SJCRH30 (cell line): ENCODE measurements around the gene NPTXR. TPM values are rescaled to one million over a fixed set of nuclear protein-coding genes. Genes with fewer than 3 reads are reported as not detected.
"Not testable (repeated sequence)": the region's sequence is repeated elsewhere in the genome, so short reads cannot be mapped to it uniquely, and the experiment has no call there.

Source experiments
- DNase-seq, 2 experiments: peaks; one replicate each; pipeline ENCODE4 v3.0.0-alpha.2; 2015 to 2020
- H3K27ac ChIP-seq: fragments of 250-450 bp; sonication (Bioruptor Pico); 2 replicates; pipeline ENCODE4 v1.5.1; 2020; ENCODE audit warnings: mild to moderate bottlenecking, moderate library complexity
- H3K27me3 ChIP-seq: fragments of 250-450 bp; sonication (Bioruptor Pico); 2 replicates; pipeline ENCODE4 v1.5.1; 2020; ENCODE audit warnings: mild to moderate bottlenecking, moderate library complexity
- H3K36me3 ChIP-seq: fragments of 250-450 bp; sonication (Bioruptor Pico); 2 replicates; pipeline ENCODE4 v1.5.1; 2020; ENCODE audit warnings: mild to moderate bottlenecking, moderate library complexity
- H3K4me1 ChIP-seq: fragments of 250-450 bp; sonication (Bioruptor Pico); 2 replicates; pipeline ENCODE4 v1.5.1; 2020; ENCODE audit warnings: mild to moderate bottlenecking, moderate library complexity
- H3K4me3 ChIP-seq: fragments of 250-450 bp; sonication (Bioruptor Pico); 2 replicates; pipeline ENCODE4 v1.5.1; 2020; ENCODE audit warnings: mild to moderate bottlenecking, moderate library complexity
- H3K9me3 ChIP-seq: fragments of 250-450 bp; sonication (Bioruptor Pico); replicated peaks from 2 replicates; pipeline ENCODE4 v1.5.1; 2020; ENCODE audit warnings: mild to moderate bottlenecking, moderate library complexity
- total RNA-seq: library from RNA; depleted of rRNA; stranded (reverse); fragments of >200 nt; shearing (Covaris generic); gene quantifications from 2 replicates; pipeline ENCODE4 v1.2.3, GENCODE V29; 2014

The NPTXR gene
- total RNA-seq, 1 experiment from 2014 or later = 0.10 TPM

- no peak overlapping the region for H3K4me3 ChIP-seq
- no peak overlapping the region for H3K27ac ChIP-seq
- DNase-seq = peak; percentile 71 to 87
- no peaks in the 10 kb centered on the region for H3K4me1 ChIP-seq
- no peaks in the 10 kb centered on the region; the same call in 1 of the 2 replicates for H3K27me3 ChIP-seq
- H3K9me3 ChIP-seq = no peaks in the 10 kb centered on the region
- H3K36me3 ChIP-seq = no peaks in the 10 kb centered on the region
These were observed 19.2 kb downstream of the NPTXR start for GRCh38 chr22:38824585-38824984.

GRCh38 chr22:38823637-38824036, 20.2 kb downstream of the NPTXR start:
- Histone ChIP-seq H3K9me3 (no peaks in the 10 kb centered on the region), H3K4me3 (no peak overlapping the region), H3K36me3 (no peaks in the 10 kb centered on the region), H3K27ac (no peak overlapping the region), H3K27me3 (no peaks in the 10 kb centered on the region; the same call in 1 of the 2 replicates), H3K4me1 (no peaks in the 10 kb centered on the region)
- DNase-seq = no peak

GRCh38 chr22:38823076-38823475, 20.8 kb downstream of the NPTXR start:
- Histone ChIP-seq H3K9me3 (no peaks in the 10 kb centered on the region), H3K27me3 (no peaks in the 10 kb centered on the region; the same call in 1 of the 2 replicates), H3K4me3 (no peak overlapping the region), H3K36me3 (no peaks in the 10 kb centered on the region), H3K27ac (no peak overlapping the region), H3K4me1 (no peaks in the 10 kb centered on the region)
- DNase-seq = no peak

GRCh38 chr22:38820020-38820419, 23.8 kb downstream of the NPTXR start:
- Histone ChIP-seq H3K4me1 (no peaks in the 10 kb centered on the region), H3K9me3 (no peaks in the 10 kb centered on the region)
- DNase-seq = no peak

GRCh38 chr22:38819387-38819940, 24.4 kb downstream of the NPTXR start:
- Histone ChIP-seq H3K4me3 (no peak overlapping the region), H3K27ac (no peak overlapping the region), H3K27me3 (no peaks in the 10 kb centered on the region; the same call in 1 of the 2 replicates), H3K4me1 (no peaks in the 10 kb centered on the region), H3K36me3 (no peaks in the 10 kb centered on the region), H3K9me3 (no peaks in the 10 kb centered on the region)
- DNase-seq = no peak

More at GRCh38 chr22:38820020-38820419, 23.8 kb downstream of the NPTXR start:
- Histone ChIP-seq H3K4me3 (no peak overlapping the region), H3K27ac (no peak overlapping the region), H3K36me3 (no peaks in the 10 kb centered on the region), H3K27me3 (no peaks in the 10 kb centered on the region; the same call in 1 of the 2 replicates)

- Histone ChIP-seq H3K4me3 (no peak overlapping the region), H3K27ac (no peak overlapping the region), H3K9me3 (no peaks in the 10 kb centered on the region), H3K27me3 (no peaks in the 10 kb centered on the region; the same call in 1 of the 2 replicates), H3K36me3 (no peaks in the 10 kb centered on the region), H3K4me1 (no peaks in the 10 kb centered on the region)
- no peak for DNase-seq
These were observed 26.6 kb downstream of the NPTXR start for GRCh38 chr22:38817196-38817595.

GRCh38 chr22:38815842-38816241, 28.0 kb downstream of the NPTXR start:
- Histone ChIP-seq H3K36me3 (no peaks in the 10 kb centered on the region), H3K4me1 (no peaks in the 10 kb centered on the region), H3K27me3 (no peaks in the 10 kb centered on the region; the same call in 1 of the 2 replicates), H3K9me3 (no peaks in the 10 kb centered on the region), H3K4me3 (no peak overlapping the region), H3K27ac (no peak overlapping the region)
- DNase-seq = no peak

GRCh38 chr22:38811241-38811640, 32.6 kb downstream of the NPTXR start:
- no peak for DNase-seq
- Histone ChIP-seq H3K9me3 (no peaks in the 10 kb centered on the region), H3K4me3 (no peak overlapping the region), H3K27me3 (no peaks in the 10 kb centered on the region), H3K36me3 (no peaks in the 10 kb centered on the region), H3K4me1 (no peaks in the 10 kb centered on the region), H3K27ac (no peak overlapping the region)

- not testable (repeated sequence) for DNase-seq, H3K27ac ChIP-seq, H3K27me3 ChIP-seq, H3K4me1 ChIP-seq, H3K9me3 ChIP-seq, H3K36me3 ChIP-seq, H3K4me3 ChIP-seq
These were observed 38.7 kb downstream of the NPTXR start for GRCh38 chr22:38805041-38805593.

- Histone ChIP-seq H3K4me1 (no peaks in the 10 kb centered on the region), H3K27ac (no peak overlapping the region), H3K27me3 (no peaks in the 10 kb centered on the region), H3K4me3 (no peak overlapping the region), H3K36me3 (no peaks in the 10 kb centered on the region), H3K9me3 (no peaks in the 10 kb centered on the region)
- no peak for DNase-seq
These were observed 41.1 kb downstream of the NPTXR start for GRCh38 chr22:38802671-38803121.

- no peak overlapping the region for H3K27ac ChIP-seq
- H3K4me1 ChIP-seq = no peaks in the 10 kb centered on the region
- no peaks in the 10 kb centered on the region for H3K9me3 ChIP-seq
- H3K27me3 ChIP-seq = no peaks in the 10 kb centered on the region
- no peak overlapping the region for H3K4me3 ChIP-seq
- no peaks in the 10 kb centered on the region for H3K36me3 ChIP-seq
- DNase-seq = peak; percentile 9 to 12
These were observed 44.4 kb downstream of the NPTXR start for GRCh38 chr22:38799265-38800002.

GRCh38 chr22:38798496-38798895, 45.3 kb downstream of the NPTXR start:
- Histone ChIP-seq H3K4me1 (no peaks in the 10 kb centered on the region), H3K36me3 (no peaks in the 10 kb centered on the region), H3K4me3 (no peak overlapping the region), H3K27me3 (no peaks in the 10 kb centered on the region), H3K9me3 (no peaks in the 10 kb centered on the region), H3K27ac (no peak overlapping the region)
- no peak for DNase-seq

- Histone ChIP-seq H3K36me3 (no peaks in the 10 kb centered on the region), H3K4me1 (peaks cover 4% of the 10 kb centered on the region; the same call in 1 of the 2 replicates), H3K27ac (no peak overlapping the region), H3K9me3 (no peaks in the 10 kb centered on the region), H3K4me3 (no peak overlapping the region), H3K27me3 (no peaks in the 10 kb centered on the region)
- DNase-seq = no peak
These were observed 47.4 kb downstream of the NPTXR start for GRCh38 chr22:38796262-38796957.

- peaks cover 4% of the 10 kb centered on the region; the same call in 1 of the 2 replicates for H3K4me1 ChIP-seq
- no peak overlapping the region for H3K27ac ChIP-seq
- H3K36me3 ChIP-seq = no peaks in the 10 kb centered on the region
- H3K4me3 ChIP-seq = no peak overlapping the region
- no peaks in the 10 kb centered on the region for H3K9me3 ChIP-seq
- H3K27me3 ChIP-seq = no peaks in the 10 kb centered on the region
- DNase-seq = no peak
These were observed 48.3 kb downstream of the NPTXR start for GRCh38 chr22:38795569-38795968.
